Measurements from ENCODE around the gene CLMN. TPM values are rescaled to one million over a fixed set of nuclear protein-coding genes. Genes with fewer than 3 reads are reported as not detected.

The CLMN gene
- total and polyA plus RNA-seq, 2 of the 13 experiments (the other 11 are each of a cell fraction or from before 2014, with no cell fraction given) = 15.1 to 16.7 TPM

DNA sequence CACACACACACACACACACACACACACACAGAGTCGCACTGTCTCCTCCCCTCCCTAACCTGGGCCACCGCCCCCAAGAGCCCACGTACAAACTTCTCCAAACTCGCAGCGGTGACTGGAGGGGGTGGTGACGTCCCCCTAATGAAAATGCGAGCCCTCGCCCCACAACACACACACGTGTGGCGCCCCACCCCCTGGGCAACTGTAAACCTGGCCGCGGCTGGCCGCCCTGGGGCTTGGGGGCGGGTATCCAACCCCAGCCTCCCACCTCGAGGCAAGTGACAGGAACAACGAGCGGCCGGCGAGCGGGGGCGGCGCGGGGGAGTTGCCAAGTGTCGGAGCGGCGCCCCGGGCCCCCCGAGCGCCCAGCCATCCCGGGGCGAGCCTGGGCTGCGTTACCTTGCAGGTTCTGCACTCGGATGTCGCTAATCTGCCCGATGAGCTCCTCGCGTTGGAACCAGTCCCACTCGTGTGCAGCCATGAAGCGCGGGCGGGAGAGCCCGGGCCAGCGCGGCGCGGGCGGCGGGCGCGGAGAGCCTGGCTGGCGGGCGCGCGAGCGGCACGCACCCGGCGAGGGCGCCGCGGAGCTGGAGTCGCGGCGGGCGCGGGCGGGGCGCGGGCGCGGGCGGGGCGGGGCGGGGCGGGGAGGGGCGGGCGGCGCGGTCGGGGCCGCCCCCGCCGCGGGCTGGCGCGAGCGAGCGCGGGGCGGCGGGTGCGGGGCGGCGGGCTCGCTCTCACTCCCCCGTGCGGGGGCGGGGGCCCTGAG, at the start of gene CLMN (continued):
- TF ChIP-seq, protein P1, sequence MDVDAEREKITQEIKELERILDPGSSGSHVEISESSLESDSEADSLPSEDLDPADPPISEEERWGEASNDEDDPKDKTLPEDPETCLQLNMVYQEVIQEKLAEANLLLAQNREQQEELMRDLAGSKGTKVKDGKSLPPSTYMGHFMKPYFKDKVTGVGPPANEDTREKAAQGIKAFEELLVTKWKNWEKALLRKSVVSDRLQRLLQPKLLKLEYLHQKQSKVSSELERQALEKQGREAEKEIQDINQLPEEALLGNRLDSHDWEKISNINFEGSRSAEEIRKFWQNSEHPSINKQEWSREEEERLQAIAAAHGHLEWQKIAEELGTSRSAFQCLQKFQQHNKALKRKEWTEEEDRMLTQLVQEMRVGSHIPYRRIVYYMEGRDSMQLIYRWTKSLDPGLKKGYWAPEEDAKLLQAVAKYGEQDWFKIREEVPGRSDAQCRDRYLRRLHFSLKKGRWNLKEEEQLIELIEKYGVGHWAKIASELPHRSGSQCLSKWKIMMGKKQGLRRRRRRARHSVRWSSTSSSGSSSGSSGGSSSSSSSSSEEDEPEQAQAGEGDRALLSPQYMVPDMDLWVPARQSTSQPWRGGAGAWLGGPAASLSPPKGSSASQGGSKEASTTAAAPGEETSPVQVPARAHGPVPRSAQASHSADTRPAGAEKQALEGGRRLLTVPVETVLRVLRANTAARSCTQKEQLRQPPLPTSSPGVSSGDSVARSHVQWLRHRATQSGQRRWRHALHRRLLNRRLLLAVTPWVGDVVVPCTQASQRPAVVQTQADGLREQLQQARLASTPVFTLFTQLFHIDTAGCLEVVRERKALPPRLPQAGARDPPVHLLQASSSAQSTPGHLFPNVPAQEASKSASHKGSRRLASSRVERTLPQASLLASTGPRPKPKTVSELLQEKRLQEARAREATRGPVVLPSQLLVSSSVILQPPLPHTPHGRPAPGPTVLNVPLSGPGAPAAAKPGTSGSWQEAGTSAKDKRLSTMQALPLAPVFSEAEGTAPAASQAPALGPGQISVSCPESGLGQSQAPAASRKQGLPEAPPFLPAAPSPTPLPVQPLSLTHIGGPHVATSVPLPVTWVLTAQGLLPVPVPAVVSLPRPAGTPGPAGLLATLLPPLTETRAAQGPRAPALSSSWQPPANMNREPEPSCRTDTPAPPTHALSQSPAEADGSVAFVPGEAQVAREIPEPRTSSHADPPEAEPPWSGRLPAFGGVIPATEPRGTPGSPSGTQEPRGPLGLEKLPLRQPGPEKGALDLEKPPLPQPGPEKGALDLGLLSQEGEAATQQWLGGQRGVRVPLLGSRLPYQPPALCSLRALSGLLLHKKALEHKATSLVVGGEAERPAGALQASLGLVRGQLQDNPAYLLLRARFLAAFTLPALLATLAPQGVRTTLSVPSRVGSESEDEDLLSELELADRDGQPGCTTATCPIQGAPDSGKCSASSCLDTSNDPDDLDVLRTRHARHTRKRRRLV (CRISPR knock-in tag; IDR thresholded peaks at IDR 0.05) = no peak
- TF ChIP-seq ZNF841 (CRISPR knock-in tag; IDR thresholded peaks at IDR 0.05; ENCODE audit: borderline replicate concordance) (no peak), ZSCAN31 (CRISPR knock-in tag; IDR thresholded peaks at IDR 0.05; ENCODE audit: low read depth) (no peak), SETDB1 (CRISPR knock-in tag; IDR thresholded peaks at IDR 0.05; ENCODE audit: borderline replicate concordance) (no peak), FOSL2 (CRISPR knock-in tag; IDR thresholded peaks at IDR 0.05) (no peak), TEAD3 (CRISPR knock-in tag; optimal IDR thresholded peaks at IDR 0.05; ENCODE audit: borderline replicate concordance) (no peak), POLR2AphosphoS2 (IDR thresholded peaks at IDR 0.05; ENCODE audit: low read depth, low read length) (no peak), PAF1 (CRISPR knock-in tag; IDR thresholded peaks at IDR 0.05) (no peak), ZSCAN29 (CRISPR knock-in tag; conservative IDR thresholded peaks at IDR 0.05) (no peak), ISX (CRISPR knock-in tag; conservative IDR thresholded peaks at IDR 0.05) (no peak), DMAP1 (CRISPR knock-in tag; IDR thresholded peaks at IDR 0.05) (no peak), ZNF441 (CRISPR knock-in tag; IDR thresholded peaks at IDR 0.05; ENCODE audit: borderline replicate concordance) (no peak), ZNF572 (CRISPR knock-in tag; IDR thresholded peaks at IDR 0.05) (no peak), ZSCAN22 (CRISPR knock-in tag; IDR thresholded peaks at IDR 0.05) (no peak)
- TF ChIP-seq, protein P2, sequence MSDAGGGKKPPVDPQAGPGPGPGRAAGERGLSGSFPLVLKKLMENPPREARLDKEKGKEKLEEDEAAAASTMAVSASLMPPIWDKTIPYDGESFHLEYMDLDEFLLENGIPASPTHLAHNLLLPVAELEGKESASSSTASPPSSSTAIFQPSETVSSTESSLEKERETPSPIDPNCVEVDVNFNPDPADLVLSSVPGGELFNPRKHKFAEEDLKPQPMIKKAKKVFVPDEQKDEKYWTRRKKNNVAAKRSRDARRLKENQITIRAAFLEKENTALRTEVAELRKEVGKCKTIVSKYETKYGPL (CRISPR knock-in tag; IDR thresholded peaks at IDR 0.05) = no peak
- TF ChIP-seq, protein P3, sequence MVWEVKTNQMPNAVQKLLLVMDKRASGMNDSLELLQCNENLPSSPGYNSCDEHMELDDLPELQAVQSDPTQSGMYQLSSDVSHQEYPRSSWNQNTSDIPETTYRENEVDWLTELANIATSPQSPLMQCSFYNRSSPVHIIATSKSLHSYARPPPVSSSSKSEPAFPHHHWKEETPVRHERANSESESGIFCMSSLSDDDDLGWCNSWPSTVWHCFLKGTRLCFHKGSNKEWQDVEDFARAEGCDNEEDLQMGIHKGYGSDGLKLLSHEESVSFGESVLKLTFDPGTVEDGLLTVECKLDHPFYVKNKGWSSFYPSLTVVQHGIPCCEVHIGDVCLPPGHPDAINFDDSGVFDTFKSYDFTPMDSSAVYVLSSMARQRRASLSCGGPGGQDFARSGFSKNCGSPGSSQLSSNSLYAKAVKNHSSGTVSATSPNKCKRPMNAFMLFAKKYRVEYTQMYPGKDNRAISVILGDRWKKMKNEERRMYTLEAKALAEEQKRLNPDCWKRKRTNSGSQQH (CRISPR knock-in tag; IDR thresholded peaks at IDR 0.05; ENCODE audit: low read depth) = no peak
- TF ChIP-seq, protein P4, sequence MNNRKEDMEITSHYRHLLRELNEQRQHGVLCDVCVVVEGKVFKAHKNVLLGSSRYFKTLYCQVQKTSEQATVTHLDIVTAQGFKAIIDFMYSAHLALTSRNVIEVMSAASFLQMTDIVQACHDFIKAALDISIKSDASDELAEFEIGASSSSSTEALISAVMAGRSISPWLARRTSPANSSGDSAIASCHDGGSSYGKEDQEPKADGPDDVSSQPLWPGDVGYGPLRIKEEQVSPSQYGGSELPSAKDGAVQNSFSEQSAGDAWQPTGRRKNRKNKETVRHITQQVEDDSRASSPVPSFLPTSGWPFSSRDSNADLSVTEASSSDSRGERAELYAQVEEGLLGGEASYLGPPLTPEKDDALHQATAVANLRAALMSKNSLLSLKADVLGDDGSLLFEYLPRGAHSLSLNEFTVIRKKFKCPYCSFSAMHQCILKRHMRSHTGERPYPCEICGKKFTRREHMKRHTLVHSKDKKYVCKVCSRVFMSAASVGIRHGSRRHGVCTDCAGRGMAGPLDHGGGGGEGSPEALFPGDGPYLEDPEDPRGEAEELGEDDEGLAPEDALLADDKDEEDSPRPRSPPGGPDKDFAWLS (CRISPR knock-in tag; IDR thresholded peaks at IDR 0.05; ENCODE audit: borderline replicate concordance) = no peak
- TF ChIP-seq, protein P5, sequence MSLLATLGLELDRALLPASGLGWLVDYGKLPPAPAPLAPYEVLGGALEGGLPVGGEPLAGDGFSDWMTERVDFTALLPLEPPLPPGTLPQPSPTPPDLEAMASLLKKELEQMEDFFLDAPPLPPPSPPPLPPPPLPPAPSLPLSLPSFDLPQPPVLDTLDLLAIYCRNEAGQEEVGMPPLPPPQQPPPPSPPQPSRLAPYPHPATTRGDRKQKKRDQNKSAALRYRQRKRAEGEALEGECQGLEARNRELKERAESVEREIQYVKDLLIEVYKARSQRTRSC (CRISPR knock-in tag; IDR thresholded peaks at IDR 0.05; ENCODE audit: low read depth) = no peak
- TF ChIP-seq, protein P6, sequence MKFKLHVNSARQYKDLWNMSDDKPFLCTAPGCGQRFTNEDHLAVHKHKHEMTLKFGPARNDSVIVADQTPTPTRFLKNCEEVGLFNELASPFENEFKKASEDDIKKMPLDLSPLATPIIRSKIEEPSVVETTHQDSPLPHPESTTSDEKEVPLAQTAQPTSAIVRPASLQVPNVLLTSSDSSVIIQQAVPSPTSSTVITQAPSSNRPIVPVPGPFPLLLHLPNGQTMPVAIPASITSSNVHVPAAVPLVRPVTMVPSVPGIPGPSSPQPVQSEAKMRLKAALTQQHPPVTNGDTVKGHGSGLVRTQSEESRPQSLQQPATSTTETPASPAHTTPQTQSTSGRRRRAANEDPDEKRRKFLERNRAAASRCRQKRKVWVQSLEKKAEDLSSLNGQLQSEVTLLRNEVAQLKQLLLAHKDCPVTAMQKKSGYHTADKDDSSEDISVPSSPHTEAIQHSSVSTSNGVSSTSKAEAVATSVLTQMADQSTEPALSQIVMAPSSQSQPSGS (CRISPR knock-in tag; IDR thresholded peaks at IDR 0.05) = no peak

All from HepG2 (cell line).